HepG2 (cell line): ENCODE data around the gene SDK2. TPM values are rescaled to one million over a fixed set of nuclear protein-coding genes. Genes with fewer than 3 reads are reported as not detected.
A peak's percentile ranks its signal among the peaks of the same experiment; 100 is the strongest.

ENCODE experiments used
- ELK4 ChIP-seq: sonication (generic); formaldehyde crosslinking; IDR thresholded peaks from 2 replicates; pipeline ENCODE4 v1.9.0; 2021; ENCODE audit warnings: missing genetic modification reagents, borderline replicate concordance
- IRF9 ChIP-seq: sonication (generic); formaldehyde crosslinking; IDR thresholded peaks from 2 replicates; pipeline ENCODE4 v1.8.0; 2022; ENCODE audit warnings: missing genetic modification reagents, mild to moderate bottlenecking, borderline replicate concordance
- JDP2 ChIP-seq: sonication (generic); formaldehyde crosslinking; IDR thresholded peaks from 2 replicates; pipeline ENCODE4 v1.8.1; 2022; ENCODE audit warnings: missing genetic modification reagents, borderline replicate concordance
- KAT2B ChIP-seq: fragments of 150-350 bp; IDR thresholded peaks from 2 replicates; pipeline ENCODE4 v1.6.1; 2014; ENCODE audit warnings: low read depth, low read length, borderline replicate concordance
- KDM3A ChIP-seq: IDR thresholded peaks from 2 replicates; pipeline ENCODE4 v1.6.1; 2018; ENCODE audit warnings: low read depth, missing compliant biosample characterization
- NFE2 ChIP-seq: sonication (generic); formaldehyde crosslinking; IDR thresholded peaks from 2 replicates; pipeline ENCODE4 v1.4.0; 2020; ENCODE audit warnings: missing genetic modification reagents
- NPAS2 ChIP-seq: sonication (generic); formaldehyde crosslinking; IDR thresholded peaks from 2 replicates; pipeline ENCODE4 v1.8.0; 2022; ENCODE audit warnings: mild to moderate bottlenecking, missing genetic modification reagents, borderline replicate concordance
- SMAD1 ChIP-seq: sonication (generic); formaldehyde crosslinking; IDR thresholded peaks from 2 replicates; pipeline ENCODE4 v1.4.0; 2020; ENCODE audit warnings: missing genetic modification reagents, low read depth, mild to moderate bottlenecking, borderline replicate concordance
- SOX13 ChIP-seq, 3 experiments: fragments of 450-650 bp in 1 of 3; sonication (generic) in 1 of 3; formaldehyde crosslinking in 1 of 3; IDR thresholded peaks in 2 of 3; conservative IDR thresholded peaks in 1 of 3; 2 replicates each; pipeline versions ENCODE4 v1.5.0 to v1.6.1; 2016 to 2020; ENCODE audit warnings: antibody characterized with exemption in 1 of 3, mild to moderate bottlenecking in 1 of 3, missing compliant biosample characterization in 1 of 3, missing genetic modification reagents in 1 of 3, moderate library complexity in 1 of 3
- SOX5 ChIP-seq: IDR thresholded peaks from 2 replicates; pipeline ENCODE4 v1.6.1; 2016; ENCODE audit warnings: borderline replicate concordance
- TEAD2 ChIP-seq: sonication (generic); formaldehyde crosslinking; IDR thresholded peaks from 2 replicates; pipeline ENCODE4 v1.9.0; 2021; ENCODE audit warnings: missing genetic modification reagents
- ZBTB38 ChIP-seq: sonication (generic); formaldehyde crosslinking; IDR thresholded peaks from 2 replicates; pipeline ENCODE4 v1.5.1; 2020; ENCODE audit warnings: mild to moderate bottlenecking, missing genetic modification reagents
- ZFP1 ChIP-seq: IDR thresholded peaks from 2 replicates; pipeline ENCODE4 v1.6.1; 2016
- ZFP90 ChIP-seq: sonication (generic); formaldehyde crosslinking; IDR thresholded peaks from 2 replicates; pipeline ENCODE4 v1.8.0; 2022; ENCODE audit warnings: missing genetic modification reagents, mild to moderate bottlenecking, inconsistent platforms, borderline replicate concordance
- ZNF136 ChIP-seq: sonication (generic); formaldehyde crosslinking; IDR thresholded peaks from 2 replicates; pipeline ENCODE4 v1.8.1; 2022; ENCODE audit warnings: low read depth, mild to moderate bottlenecking, moderate library complexity, missing genetic modification reagents
- ZNF446 ChIP-seq: sonication (generic); formaldehyde crosslinking; IDR thresholded peaks from 2 replicates; pipeline ENCODE4 v1.5.0; 2020; ENCODE audit warnings: mild to moderate bottlenecking, missing genetic modification reagents
- ZNF501 ChIP-seq: sonication (generic); formaldehyde crosslinking; IDR thresholded peaks from 2 replicates; pipeline ENCODE4 v1.5.1; 2020; ENCODE audit warnings: mild to moderate bottlenecking, moderate library complexity, missing genetic modification reagents
- ZNF570 ChIP-seq: sonication (generic); formaldehyde crosslinking; IDR thresholded peaks from 2 replicates; pipeline ENCODE4 v1.4.0; 2020; ENCODE audit warnings: mild to moderate bottlenecking, missing genetic modification reagents, borderline replicate concordance
- ZSCAN20 ChIP-seq: sonication (generic); formaldehyde crosslinking; IDR thresholded peaks from 2 replicates; pipeline ENCODE4 v1.4.0; 2020; ENCODE audit warnings: missing genetic modification reagents, mild to moderate bottlenecking, borderline replicate concordance
- polyA plus RNA-seq, 8 experiments: library from polyadenylated mRNA; depleted of rRNA in 3 of 8; stranded (reverse) in 7 of 8; unstranded in 1 of 8; fragments of >200 nt; fragmentation: Illumina TruSeq in 4 of 8; extraction: Trizol in 4 of 8; gene quantifications; 2 replicates each; pipeline versions ENCODE4 v1.2.1 to v1.2.3, GENCODE V29; 2011 to 2016; ENCODE audit warnings: low read depth in 4 of 8, missing spikeins in 1 of 8, mixed read lengths in 1 of 8; ENCODE audit not compliant: insufficient read depth in 1 of 8
- total RNA-seq, 5 experiments: library from RNA; depleted of rRNA; stranded (reverse); fragments of >200 nt; fragmentation: Illumina TruSeq; extraction: Trizol; gene quantifications; 2 replicates each; pipeline ENCODE4 v1.2.3, GENCODE V29; 2016; ENCODE audit warnings: low read depth in 1 of 5
- TF ChIP-seq, protein P1 (sequence below): sonication (generic); formaldehyde crosslinking; IDR thresholded peaks from 2 replicates; pipeline ENCODE4 v1.5.0; 2020; ENCODE audit warnings: mild to moderate bottlenecking, missing genetic modification reagents, borderline replicate concordance

SDK2 gene
- total and polyA plus RNA-seq, 2 of the 13 experiments (the other 11 are each of a cell fraction or from before 2014, with no cell fraction given) = not detected

- TF ChIP-seq SMAD1 (CRISPR knock-in tag) = peak; percentile 92; the same call in 1 of the 2 replicates
- peak; percentile 98 for TF ChIP-seq SOX5 (CRISPR knock-in tag)
- TF ChIP-seq ZNF136 = peak; percentile 82; the same call in 1 of the 2 replicates
- no peak for TF ChIP-seq ZSCAN20
- no peak for TF ChIP-seq ZNF446 (CRISPR knock-in tag)
- no peak for TF ChIP-seq ELK4 (CRISPR knock-in tag)
- no peak for TF ChIP-seq ZNF570 (CRISPR knock-in tag)
- TF ChIP-seq TEAD2 (CRISPR knock-in tag) = no peak
- no peak; the same call in 1 of the 2 replicates for TF ChIP-seq JDP2 (CRISPR knock-in tag)
- TF ChIP-seq, protein P1, sequence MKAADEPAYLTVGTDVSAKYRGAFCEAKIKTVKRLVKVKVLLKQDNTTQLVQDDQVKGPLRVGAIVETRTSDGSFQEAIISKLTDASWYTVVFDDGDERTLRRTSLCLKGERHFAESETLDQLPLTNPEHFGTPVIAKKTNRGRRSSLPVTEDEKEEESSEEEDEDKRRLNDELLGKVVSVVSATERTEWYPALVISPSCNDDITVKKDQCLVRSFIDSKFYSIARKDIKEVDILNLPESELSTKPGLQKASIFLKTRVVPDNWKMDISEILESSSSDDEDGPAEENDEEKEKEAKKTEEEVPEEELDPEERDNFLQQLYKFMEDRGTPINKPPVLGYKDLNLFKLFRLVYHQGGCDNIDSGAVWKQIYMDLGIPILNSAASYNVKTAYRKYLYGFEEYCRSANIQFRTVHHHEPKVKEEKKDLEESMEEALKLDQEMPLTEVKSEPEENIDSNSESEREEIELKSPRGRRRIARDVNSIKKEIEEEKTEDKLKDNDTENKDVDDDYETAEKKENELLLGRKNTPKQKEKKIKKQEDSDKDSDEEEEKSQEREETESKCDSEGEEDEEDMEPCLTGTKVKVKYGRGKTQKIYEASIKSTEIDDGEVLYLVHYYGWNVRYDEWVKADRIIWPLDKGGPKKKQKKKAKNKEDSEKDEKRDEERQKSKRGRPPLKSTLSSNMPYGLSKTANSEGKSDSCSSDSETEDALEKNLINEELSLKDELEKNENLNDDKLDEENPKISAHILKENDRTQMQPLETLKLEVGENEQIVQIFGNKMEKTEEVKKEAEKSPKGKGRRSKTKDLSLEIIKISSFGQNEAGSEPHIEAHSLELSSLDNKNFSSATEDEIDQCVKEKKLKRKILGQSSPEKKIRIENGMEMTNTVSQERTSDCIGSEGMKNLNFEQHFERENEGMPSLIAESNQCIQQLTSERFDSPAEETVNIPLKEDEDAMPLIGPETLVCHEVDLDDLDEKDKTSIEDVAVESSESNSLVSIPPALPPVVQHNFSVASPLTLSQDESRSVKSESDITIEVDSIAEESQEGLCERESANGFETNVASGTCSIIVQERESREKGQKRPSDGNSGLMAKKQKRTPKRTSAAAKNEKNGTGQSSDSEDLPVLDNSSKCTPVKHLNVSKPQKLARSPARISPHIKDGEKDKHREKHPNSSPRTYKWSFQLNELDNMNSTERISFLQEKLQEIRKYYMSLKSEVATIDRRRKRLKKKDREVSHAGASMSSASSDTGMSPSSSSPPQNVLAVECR (CRISPR knock-in tag) = peak; percentile 76; the same call in 1 of the 2 replicates
- TF ChIP-seq ZBTB38 = peak; percentile 92
- TF ChIP-seq ZFP90 (CRISPR knock-in tag) = peak; percentile 28
- peak; percentile 88 for TF ChIP-seq SOX13 (IDR thresholded peaks at IDR 0.05)
- TF ChIP-seq SOX13 (CRISPR knock-in tag; conservative IDR thresholded peaks at IDR 0.05 in 1 of 2, IDR thresholded peaks at IDR 0.05 in 1 of 2) = peak in 1 of 2 experiments; percentile 99; a peak in 2 of 4 replicates
- no peak for TF ChIP-seq NPAS2 (CRISPR knock-in tag)
- no peak for TF ChIP-seq KAT2B
- peak; percentile 95; the same call in 1 of the 2 replicates for TF ChIP-seq KDM3A (CRISPR knock-in tag)
- no peak for TF ChIP-seq NFE2 (CRISPR knock-in tag)
- TF ChIP-seq ZFP1 = peak; percentile 85; the same call in 1 of the 2 replicates
- TF ChIP-seq IRF9 (CRISPR knock-in tag) = peak; percentile 86; the same call in 1 of the 2 replicates
- TF ChIP-seq ZNF501 (CRISPR knock-in tag) = peak; percentile 96
Observed at GRCh38 chr17:73288534-73289302, 355.5 kb downstream of the SDK2 start (continued).
